IMR-90 (cell line): ENCODE results near the gene POLR2F. TPM values are rescaled to one million over a fixed set of nuclear protein-coding genes. Genes with fewer than 3 reads are reported as not detected.

ENCODE experiments used
- CTCF ChIP-seq: conservative IDR thresholded peaks from 2 replicates; pipeline ENCODE4 v1.5.1; 2012; ENCODE audit warnings: mild to moderate bottlenecking, low read depth, low read length, improper control_type of control experiment
- MAZ ChIP-seq: IDR thresholded peaks from 2 replicates; pipeline ENCODE4 v1.6.1; 2012; ENCODE audit warnings: low read depth, mild to moderate bottlenecking, low read length, improper control_type of control experiment, moderate library complexity, borderline replicate concordance
- polyA plus RNA-seq, 3 experiments: library from polyadenylated mRNA; depleted of rRNA; stranded (reverse); fragments of >200 nt; gene quantifications; 2 replicates each; pipeline ENCODE4 v1.2.3, GENCODE V29; 2012; ENCODE audit warnings: low replicate concordance in 1 of 3
- total RNA-seq: library from RNA; depleted of rRNA; stranded (reverse); fragments of >200 nt; gene quantifications from 2 replicates; pipeline ENCODE4 v1.2.3, GENCODE V29; 2012

Gene POLR2F
- total and polyA plus RNA-seq, 2 of the 4 experiments (the other 2 are of a cell fraction) = 26.0 to 147 TPM

- no peak for TF ChIP-seq CTCF
- peak; percentile 89 for TF ChIP-seq MAZ
Observed at GRCh38 chr22:37904572-37905533, 48.6 kb upstream of the POLR2F start (continued).
